ENCODE results near the gene CD83.
"Not testable (repeated sequence)": the region's sequence is repeated elsewhere in the genome, so short reads cannot be mapped to it uniquely, and the experiment has no call there.

Gene CD83, protein sequence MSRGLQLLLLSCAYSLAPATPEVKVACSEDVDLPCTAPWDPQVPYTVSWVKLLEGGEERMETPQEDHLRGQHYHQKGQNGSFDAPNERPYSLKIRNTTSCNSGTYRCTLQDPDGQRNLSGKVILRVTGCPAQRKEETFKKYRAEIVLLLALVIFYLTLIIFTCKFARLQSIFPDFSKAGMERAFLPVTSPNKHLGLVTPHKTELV

DNA sequence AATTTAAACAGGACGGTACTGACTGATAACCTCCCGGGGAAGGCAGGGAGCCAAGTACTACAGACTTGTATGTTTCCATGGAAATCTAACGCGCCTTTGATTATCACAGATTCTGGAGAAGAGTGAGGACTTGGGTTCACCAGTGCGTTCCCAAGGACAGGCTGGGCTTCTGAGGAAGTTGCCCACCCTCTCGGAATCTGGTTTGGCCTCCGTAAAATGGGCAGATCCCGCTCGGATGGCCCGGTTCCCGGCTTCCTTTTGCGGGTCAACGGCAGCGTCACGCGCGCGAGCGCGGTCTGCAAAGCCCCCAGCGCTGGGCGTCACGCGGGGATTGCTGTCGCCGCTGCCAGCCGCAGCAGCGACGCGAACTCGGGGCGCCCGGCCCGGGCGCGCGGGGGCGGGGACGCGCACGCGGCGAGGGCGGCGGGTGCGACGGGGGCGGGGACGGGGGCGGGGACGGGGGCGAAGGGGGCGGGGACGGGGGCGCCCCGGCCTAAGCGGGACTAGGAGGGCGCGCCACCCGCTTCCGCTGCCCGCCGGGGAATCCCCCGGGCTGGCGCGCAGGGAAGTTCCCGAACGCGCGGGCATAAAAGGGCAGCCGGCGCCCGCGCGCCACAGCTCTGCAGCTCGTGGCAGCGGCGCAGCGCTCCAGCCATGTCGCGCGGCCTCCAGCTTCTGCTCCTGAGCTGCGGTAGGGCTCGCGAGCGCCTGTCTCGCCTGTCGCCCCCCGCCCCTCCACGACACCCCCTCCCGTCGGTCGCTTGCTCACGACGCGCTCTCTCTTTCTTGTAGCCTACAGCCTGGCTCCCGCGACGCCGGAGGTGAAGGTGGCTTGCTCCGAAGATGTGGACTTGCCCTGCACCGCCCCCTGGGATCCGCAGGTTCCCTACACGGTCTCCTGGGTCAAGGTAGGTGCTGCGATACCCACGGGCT lies at the start of gene CD83:
CD83 (plus strand) TSS at position 615 of the 933 bp plus-strand sequence; CDS start at position 655, 40 bp downstream.
- no peak for DNase-seq

DNA sequence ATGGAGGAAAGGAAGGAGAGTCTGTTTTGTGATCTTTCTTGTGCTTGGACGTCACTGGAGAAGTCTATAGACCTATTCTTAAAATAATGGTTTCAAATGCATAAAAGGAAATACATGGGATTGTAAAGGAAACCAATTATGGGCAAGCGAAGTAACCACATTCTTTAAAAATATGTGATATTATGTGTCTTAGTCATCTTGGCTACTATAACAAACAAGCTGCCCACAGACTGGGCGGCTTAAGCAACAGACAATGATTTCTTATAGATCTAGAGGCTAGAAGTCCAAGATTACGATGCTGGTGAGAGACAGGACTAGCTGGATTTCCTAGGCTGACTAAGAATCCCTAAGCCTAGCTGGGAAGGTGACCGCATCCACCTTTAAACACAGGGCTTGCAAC lies 49.4 kb upstream of the CD83 start:
- no peak for DNase-seq

DNA sequence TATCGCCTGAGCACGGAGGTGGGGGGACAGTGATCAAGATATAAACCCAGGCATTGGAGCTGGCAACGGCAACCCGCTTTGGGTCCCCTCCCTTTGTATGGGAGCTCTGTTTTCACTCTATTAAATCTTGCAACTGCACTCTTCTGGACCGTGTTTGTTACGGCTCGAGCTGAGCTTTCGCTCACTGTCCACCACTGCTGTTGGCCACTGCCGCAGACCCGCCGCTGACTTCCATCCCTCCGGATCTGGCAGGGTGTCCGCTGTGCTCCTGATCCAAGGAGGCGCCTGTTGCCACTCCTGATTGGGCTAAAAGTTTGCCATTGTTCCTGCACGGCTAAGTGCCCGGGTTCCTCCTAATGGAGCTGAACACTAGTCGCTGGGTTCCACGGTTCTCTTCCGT lies 48.9 kb upstream of the CD83 start:
- DNase-seq = no peak

DNA sequence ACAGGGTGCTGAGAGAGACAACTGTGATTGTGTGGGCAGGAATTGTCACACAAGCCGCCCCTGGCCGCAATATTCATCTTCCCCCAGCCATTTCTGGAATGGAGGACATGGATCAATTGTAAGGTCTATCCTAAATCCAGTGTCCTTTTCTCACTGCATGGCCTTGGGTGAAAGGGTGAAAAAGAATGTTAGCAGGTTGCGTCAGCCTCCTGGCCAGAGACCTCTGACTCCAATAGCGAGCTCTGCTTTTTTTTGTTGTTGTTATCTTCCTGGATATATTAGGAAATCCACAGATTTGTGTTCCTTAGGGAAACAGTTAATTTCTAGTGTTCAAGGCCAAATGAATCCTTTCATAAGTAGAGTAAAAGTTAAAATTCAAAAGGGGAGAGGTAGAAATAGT lies 47.1 kb upstream of the CD83 start:
- no peak for DNase-seq

DNA sequence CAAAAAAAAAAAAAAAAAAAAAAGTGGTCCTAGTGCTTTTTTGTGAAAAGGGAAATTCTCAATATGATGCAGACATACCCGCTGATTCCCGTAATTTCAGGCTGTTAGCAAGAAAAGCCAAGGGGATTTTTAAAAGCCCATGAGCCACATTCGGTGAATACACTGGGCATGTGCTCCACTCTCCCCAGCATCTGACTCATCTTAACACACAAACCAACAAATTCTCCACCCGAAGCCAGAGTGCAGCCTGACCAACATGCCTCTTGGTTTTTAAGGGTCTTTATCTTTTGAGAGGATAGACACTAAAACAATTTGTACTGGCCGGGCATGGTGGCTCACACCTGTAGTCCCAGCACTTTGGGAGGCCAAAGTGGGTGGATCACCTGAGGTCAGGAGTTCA lies 45.5 kb upstream of the CD83 start:
- DNase-seq = no peak

DNA sequence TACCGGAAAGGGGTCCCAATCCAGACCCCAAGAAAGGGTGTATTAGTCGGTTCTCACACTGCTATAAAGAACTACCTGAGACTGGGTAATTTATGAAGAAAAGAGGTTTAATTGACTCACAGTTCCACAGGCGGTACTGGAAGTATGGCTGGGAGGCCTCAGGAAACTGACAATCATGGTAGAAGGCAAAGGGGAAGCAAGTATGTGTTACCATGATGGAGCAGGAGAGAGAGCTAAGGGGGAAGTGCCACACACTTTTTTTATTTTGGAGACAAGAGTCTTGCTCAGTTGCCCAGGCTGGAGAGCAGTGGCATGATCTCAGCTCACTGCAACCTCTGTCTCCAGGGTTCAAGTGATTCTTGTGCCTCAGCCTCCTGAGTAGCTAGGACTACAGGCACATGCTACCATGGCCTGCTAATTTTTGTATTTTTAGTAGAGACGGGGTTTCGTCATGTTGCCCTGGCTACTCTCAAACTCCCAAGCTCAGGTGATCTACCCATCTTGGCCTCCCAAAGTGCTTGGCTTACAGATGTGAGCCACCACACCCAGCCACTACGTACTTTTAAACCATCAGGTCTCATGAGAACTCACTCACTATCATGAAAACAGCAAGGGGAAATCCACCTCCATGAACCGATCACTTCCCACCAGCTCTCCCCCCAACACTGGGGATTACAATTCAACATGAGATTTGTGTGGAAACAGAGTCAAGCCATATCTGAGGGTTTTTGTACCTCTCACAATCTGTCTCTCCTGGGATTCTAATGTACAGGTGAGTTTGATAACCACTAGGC lies 43.8 kb upstream of the CD83 start:
- DNase-seq = not testable (repeated sequence)

DNA sequence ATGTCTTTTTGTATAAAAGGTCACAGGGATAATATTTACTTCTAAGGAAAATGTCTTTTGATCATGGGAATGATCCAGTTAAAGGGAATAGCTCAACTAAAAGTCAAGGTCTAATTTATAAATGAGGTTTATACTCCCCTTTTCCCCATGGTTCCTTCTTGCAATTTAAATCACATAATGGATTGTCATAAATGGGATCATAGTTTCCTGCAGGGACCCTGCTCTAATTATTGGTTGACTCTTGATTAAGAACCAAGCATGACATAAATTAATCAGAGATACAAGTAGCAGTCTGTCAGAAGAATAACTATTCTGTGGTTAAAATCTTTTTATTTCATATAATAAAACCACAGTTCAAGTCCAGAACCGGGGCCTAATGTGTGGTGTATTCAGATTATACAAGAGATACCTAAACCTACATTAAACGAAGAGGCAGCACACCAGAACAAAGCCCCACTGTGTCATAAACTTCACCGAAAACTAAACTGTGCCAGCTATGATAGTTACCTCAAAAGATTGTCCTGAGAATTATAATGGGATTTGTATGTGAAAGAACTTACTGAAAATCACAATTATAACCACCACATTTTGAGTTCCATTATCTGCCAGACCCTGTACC lies 43.0 kb upstream of the CD83 start:
- no peak for DNase-seq

DNA sequence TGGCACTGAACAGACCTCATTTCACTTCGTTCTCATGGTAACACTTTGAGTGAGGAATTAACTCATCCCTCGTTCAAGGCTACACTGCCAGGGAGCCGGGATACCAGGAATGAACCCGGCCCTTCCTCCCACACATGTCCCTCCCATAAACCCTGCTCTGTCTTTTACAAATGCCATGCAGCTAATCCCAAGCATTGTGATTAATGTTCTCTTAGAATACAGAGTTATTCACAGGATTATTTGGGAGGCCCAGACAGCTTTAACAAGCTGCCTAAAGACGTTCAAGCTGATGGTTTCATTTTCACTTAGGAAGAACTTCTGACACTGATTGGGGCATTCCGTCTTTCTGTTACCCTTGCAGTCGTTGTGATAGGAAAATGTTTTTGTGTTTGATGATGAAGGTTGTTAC lies 42.5 kb upstream of the CD83 start:
- no peak for DNase-seq

DNA sequence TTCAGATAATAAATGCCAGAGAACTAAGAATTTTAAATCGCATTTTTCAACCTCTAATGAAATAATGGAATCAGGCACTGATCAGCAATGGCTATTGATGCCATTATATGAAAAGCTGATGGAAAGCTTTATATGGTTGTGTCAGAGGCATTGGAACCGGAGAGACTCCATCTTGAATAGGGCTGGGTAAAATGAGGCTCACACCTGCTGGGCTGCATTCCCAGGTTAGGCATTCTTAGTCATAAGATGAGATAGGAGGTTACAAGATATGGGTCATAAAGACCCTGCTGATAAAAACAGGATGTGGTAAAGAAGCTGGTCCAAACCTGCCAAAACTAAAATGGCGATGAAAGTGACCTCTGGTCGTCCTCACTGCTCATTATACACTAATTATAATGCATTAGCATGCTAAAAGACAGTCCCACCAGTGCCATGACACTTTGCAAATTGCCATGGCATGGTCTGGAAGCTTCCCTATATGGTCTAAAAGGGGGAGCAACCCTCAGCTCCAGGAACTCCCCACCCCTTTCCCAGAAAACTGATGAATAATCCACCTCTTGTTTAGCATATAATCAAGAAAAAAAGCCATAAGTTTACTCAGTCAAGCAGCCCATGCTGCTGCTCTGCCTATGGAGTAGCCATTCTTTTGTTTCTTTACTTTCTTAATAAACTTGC lies 40.2 kb upstream of the CD83 start:
- DNase-seq = no peak

DNA sequence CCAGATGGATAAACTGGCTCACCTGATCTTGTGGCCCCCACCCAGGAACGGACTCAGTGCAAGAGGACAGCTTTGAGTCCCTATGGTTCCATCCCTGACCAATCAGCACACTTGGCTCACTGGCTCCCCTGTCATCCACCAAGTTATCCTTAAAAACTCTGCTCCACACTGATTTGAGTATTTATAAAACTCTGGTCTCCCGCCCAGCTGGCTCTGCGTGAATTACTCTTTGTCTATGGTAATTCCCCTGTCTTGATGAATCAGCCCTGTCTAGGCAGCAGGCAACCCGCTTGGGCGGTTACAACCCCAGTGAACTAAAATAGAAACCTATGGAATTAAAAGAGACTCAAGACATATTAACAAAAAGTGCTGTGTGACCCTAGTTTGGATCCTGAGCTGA lies 38.1 kb upstream of the CD83 start:
- no peak for DNase-seq

DNA sequence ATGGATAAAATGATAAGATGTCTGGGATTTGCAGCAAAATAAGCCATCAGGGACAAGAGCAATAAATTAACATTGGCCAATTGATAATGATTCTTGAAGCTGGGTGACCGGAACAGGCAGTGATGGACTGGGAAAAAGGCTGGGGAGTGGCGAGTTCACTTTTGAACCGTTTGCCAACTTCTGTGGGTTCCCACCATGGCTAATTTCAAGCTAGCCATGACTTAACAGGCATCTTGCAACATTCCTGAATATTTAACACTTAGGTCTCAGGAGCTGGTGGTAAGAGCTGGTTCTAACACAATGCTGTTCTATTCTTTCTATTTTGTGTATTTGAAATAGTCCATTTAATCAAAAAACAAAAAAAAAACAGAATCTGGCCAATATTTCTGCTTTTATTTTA lies 37.6 kb upstream of the CD83 start:
- DNase-seq = no peak

DNA sequence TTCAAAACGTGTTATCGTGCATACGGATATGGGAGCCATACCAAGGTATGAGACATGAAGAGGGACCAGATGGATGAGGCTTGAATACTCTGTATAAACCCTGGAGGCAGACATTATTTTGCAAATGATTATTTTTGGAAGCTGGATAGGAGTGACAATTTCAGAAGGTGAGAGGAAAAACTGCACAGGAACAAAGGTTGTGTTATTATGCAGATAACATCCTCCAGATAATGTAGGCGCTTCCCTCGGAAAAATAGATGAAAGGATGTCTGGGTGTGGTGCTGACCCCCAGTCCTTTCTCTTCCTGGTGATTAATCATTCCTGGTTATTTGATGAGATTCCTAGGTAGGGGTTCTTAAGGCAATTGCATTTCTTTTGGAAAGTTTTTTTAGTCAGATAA lies 36.4 kb upstream of the CD83 start:
- DNase-seq = no peak

DNA sequence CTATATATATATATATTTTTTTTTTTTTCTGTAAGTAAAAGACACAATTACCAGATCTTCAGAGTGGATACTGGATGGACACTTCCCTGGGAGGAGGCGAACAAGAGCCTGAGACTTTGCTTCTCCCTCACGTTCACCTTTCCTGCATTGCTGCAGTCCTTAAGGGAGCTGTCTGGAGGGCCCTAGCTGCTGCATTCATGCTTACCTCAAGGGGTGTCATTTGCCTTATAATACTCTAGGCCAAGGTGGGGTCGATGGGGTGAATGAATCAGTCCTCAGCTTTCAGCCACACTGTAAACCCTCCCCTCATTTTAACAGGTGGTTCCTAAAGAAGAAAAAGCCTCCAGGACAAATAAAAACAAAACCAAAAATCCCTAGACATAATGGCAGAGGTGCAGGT lies 34.8 kb upstream of the CD83 start:
- DNase-seq = no peak

DNA sequence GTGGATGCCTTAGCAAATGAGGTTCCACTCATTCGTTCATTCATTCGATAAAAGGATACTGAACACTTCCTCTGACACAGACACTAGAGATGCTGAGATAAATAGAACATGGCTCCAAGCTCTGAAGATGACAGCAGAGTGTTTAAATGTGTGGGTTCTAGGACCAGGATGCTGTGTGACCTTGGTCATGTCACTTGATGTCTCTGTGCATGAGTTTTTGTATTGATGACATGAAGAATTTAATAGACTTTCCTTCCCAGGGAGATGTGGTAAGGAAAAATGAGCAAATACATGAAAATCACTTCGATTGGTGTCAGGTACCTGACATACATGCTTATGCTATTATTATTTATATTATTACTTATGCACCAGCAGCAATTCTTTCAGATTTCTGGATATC lies 34.3 kb upstream of the CD83 start:
- no peak for DNase-seq

DNA sequence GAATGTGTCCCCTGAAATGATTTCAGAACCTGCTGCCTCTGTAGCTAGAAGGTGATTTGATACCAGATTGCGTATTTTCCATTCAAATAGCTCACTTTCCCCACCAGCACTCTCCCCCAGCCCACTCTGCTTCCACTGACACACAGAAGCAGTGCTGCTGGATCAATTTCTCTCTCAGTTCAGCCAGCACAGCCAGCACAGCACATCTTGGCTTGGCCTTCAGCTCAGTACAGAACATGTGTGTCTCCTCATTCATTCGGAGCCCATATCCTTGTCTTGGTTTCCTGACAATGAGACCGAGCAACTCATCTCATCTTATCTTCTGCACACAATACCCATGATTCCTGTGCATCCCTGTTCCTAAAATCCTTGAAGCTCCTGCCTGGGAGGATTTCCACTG lies 33.8 kb upstream of the CD83 start:
- DNase-seq = no peak

DNA sequence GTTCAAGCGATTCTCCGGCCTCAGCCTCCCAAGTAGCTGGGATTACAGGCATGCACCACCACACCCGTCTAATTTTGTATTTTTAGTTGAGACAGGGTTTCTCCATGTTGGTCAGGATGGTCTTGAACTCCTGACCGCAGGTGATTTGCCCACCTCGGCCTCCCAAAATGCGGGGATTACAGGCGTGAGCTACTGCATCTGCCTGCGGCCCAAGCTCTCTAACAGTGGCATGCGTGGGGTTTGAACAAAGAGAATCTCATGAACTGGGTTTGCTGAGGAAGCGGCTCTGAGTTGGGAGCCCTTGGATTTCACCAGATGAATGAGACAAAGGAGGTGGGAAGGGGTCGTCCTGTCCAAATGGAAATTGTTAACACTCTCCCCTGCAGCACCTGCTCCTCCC lies 33.2 kb upstream of the CD83 start:
- no peak for DNase-seq

DNA sequence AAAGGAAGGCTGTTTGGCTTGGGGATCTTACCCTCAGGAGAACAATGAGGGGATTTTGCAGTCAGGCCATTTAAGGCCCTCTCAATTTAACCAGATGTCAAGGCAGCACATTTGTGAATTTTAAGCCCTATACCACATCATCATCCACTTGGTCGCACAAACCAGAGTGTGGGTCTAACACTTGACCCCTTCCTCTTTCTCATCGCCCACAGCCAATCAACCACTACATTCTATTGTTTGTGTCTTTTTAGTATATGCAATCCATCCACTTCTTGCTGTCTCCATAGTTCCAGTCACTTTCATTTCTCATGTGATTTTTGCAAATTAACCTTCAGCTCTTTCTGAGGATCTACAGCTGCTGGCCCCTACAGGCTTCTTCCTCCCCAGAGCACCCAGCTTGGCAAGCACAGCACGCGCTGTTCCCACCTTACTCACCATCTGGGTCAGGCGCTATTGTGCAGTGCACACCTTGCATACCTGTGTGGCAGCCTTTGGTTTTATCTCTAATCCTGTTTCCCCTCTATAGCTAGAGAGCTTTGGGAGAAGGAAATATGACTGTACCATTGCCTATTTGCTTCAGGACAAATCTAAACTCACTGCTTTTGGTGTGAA lies 32.3 kb upstream of the CD83 start:
- DNase-seq = no peak

DNA sequence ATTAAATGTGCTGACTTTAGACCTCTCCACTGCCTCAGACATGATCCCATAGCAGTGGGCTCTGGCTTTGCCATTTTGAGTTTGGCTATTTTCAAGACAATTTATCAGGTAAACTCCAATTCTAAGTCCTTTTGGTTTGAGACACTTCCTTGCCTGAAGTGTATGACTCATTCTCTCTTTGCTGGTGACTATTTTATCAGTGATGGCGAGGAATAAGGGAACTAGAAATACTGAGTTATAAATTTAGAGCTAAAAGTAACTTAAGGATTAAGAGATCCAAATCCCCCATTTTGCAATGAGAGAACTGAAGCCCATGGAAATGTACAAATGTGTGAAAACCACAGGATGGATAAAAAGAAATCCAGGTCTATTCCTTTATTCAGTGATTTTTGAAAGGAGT lies 30.9 kb upstream of the CD83 start:
- DNase-seq = no peak

DNA sequence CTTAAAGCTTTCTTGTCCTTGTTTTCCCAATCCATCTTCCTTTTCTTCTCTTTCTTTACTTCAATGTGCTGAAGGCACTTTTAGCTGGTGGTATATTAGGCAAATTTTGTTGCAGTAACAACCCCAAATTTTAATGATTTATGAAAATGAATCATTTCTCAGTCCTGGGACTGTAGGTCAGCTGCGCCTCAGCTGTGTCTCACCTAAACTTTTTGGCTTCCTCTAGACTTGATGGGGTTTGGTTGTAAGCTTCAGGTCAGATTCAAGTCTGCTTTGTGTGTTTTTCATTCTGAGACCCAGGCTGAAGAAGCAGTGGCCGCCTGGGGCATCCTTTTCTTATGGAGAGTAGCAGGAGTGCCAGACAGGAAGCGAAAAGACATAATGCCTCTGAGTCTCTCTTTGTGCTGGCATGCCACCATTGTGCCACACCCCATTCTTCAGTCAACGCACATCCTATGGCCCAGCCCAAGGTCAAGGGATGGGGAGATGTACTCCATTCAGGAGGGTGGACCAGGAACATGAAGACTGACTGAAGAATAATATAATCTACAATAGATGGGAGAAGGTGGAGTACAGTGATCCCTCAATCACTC lies 28.9 kb upstream of the CD83 start:
- no peak for DNase-seq

DNA sequence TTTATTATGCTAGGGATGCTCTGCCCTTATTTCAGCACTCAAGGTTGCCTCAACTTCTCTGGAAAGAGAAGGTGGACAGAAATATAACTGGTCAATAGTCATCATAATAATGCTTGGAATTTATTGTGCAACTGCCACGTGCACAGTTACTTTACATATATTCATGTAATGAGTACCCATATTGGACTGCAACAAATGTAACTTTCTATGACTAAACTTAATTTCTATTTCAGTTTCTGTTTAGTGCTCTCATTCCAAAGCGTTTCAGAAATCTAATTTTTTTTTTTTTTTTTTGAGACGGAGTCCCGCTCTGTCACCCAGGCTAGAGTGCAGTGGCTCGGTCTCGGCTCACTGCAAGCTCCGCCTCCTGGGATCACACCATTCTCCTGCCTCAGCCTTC lies 28.3 kb upstream of the CD83 start:
- no peak for DNase-seq

DNA sequence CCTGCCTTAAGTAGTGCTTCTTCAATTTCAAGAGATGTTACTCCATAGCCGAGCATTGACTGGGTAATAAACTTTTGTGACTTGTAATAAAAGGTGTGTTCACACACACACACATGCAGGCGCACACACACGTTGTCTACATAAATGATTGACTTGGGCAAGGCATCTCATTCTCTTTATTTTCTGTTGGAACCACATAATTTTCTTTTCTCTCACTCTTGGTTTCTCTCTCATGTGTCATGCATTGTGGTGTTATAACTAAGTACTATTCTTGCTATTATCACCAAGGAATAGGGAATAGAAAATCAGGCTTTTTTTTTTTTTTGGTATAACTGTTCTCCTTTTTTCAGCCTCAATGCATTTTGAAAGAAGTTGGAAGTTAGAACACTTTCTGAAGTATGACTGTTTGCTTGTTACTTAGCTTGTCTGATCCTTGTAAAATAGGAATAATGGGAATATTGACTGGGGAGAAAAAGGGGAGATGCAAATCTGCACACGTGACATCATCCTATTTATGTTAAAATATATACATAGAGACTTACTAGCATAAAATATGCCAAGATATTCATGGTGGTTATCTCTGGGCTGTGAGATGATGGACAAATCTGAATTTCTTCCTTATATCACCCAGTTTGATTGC lies 26.1 kb upstream of the CD83 start:
- no peak for DNase-seq
